HL-60 (cell line): ENCODE measurements around the gene SNUPN.

Source experiments
- POLR2AphosphoS5 ChIP-seq: IDR thresholded peaks from 2 replicates; pipeline ENCODE4 v1.6.1; 2012; ENCODE audit warnings: low read depth
- TF ChIP-seq, protein P1 (sequence below): IDR thresholded peaks from one replicate; pipeline ENCODE4 v1.5.1; 2011; ENCODE audit warnings: low read length, control low read depth, inconsistent platforms; ENCODE audit not compliant: insufficient read depth
- TF ChIP-seq, protein P2 (sequence below): IDR thresholded peaks from 2 replicates; pipeline ENCODE4 v1.6.1; 2012; ENCODE audit warnings: low read depth; ENCODE audit not compliant: insufficient replicate concordance

- TF ChIP-seq, protein P1, sequence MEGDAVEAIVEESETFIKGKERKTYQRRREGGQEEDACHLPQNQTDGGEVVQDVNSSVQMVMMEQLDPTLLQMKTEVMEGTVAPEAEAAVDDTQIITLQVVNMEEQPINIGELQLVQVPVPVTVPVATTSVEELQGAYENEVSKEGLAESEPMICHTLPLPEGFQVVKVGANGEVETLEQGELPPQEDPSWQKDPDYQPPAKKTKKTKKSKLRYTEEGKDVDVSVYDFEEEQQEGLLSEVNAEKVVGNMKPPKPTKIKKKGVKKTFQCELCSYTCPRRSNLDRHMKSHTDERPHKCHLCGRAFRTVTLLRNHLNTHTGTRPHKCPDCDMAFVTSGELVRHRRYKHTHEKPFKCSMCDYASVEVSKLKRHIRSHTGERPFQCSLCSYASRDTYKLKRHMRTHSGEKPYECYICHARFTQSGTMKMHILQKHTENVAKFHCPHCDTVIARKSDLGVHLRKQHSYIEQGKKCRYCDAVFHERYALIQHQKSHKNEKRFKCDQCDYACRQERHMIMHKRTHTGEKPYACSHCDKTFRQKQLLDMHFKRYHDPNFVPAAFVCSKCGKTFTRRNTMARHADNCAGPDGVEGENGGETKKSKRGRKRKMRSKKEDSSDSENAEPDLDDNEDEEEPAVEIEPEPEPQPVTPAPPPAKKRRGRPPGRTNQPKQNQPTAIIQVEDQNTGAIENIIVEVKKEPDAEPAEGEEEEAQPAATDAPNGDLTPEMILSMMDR: no peak
- TF ChIP-seq POLR2AphosphoS5: no peak
- TF ChIP-seq, protein P2, sequence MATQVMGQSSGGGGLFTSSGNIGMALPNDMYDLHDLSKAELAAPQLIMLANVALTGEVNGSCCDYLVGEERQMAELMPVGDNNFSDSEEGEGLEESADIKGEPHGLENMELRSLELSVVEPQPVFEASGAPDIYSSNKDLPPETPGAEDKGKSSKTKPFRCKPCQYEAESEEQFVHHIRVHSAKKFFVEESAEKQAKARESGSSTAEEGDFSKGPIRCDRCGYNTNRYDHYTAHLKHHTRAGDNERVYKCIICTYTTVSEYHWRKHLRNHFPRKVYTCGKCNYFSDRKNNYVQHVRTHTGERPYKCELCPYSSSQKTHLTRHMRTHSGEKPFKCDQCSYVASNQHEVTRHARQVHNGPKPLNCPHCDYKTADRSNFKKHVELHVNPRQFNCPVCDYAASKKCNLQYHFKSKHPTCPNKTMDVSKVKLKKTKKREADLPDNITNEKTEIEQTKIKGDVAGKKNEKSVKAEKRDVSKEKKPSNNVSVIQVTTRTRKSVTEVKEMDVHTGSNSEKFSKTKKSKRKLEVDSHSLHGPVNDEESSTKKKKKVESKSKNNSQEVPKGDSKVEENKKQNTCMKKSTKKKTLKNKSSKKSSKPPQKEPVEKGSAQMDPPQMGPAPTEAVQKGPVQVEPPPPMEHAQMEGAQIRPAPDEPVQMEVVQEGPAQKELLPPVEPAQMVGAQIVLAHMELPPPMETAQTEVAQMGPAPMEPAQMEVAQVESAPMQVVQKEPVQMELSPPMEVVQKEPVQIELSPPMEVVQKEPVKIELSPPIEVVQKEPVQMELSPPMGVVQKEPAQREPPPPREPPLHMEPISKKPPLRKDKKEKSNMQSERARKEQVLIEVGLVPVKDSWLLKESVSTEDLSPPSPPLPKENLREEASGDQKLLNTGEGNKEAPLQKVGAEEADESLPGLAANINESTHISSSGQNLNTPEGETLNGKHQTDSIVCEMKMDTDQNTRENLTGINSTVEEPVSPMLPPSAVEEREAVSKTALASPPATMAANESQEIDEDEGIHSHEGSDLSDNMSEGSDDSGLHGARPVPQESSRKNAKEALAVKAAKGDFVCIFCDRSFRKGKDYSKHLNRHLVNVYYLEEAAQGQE: no peak
Measured at GRCh38 chr15:75649848-75650247, 24.3 kb upstream of the SNUPN start.
